Activated T-helper 17 cell treated with anti-CD3 and anti-CD28 coated beads, Interleukin-2, amount 50 U/mL, for 72 hours (primary cell): ENCODE measurements around the gene DUSP14. TPM values are rescaled to one million over a fixed set of nuclear protein-coding genes. Genes with fewer than 3 reads are reported as not detected.
A peak's percentile ranks its signal among the peaks of the same experiment; 100 is the strongest.

Source experiments
- ATAC-seq: fragments of 150-1000 bp; cut with Tn5 transposase; replicated peaks from 2 replicates; pipeline ENCODE4 v1.10.0; 2021; ENCODE audit warnings: mild to moderate bottlenecking, moderate library complexity
- H3K27ac Mint-ChIP-seq: one replicate; pipeline ENCODE4 v1.8.0; 2022; ENCODE audit warnings: mixed read lengths
- H3K27me3 Mint-ChIP-seq: one replicate; pipeline ENCODE4 v1.8.0; 2022; ENCODE audit warnings: mixed read lengths
- H3K36me3 Mint-ChIP-seq: one replicate; pipeline ENCODE4 v1.8.0; 2022; ENCODE audit warnings: low read depth, mild to moderate bottlenecking, mixed read lengths
- H3K4me1 Mint-ChIP-seq: one replicate; pipeline ENCODE4 v1.8.0; 2022; ENCODE audit warnings: mixed read lengths
- H3K4me3 Mint-ChIP-seq: one replicate; pipeline ENCODE4 v1.8.0; 2022; ENCODE audit warnings: mild to moderate bottlenecking, mixed read lengths
- H3K9me3 Mint-ChIP-seq: one replicate; pipeline ENCODE4 v1.8.0; 2022; ENCODE audit warnings: mixed read lengths
- total RNA-seq, 2 donors: library from RNA; stranded (reverse); gene quantifications; one replicate each; pipeline ENCODE4 v1.2.3, GENCODE V29; 2022

The DUSP14 gene
- total RNA-seq, 2 donors from 2014 or later = 13.7 to 20.1 TPM

DNA sequence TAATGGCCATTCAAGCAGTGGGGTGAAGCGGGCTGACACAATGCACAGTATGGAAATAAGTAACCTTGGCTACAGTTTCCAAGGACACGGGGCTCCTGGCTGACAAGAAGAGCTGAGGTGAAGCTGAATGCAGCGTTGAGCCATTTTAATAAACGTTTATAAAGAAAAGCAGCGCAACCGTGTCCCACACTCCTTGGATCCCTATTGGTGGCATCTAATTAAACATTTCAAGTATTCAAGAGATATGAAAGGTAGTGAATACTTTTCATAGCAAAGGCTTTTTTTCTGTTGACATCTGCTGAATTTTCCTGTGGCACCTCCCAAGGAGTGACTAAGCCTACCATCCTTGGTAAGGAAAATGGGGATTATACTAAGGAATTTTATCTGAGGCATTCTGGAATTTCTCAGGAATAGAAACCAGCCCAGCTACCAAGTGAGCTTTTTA lies 26.5 kb downstream of the DUSP14 start:
- H3K4me3 Mint-ChIP-seq = no peak overlapping the region
- H3K27ac Mint-ChIP-seq = no peak overlapping the region
- peaks cover 93% of the 10 kb centered on the region for H3K36me3 Mint-ChIP-seq
- H3K9me3 Mint-ChIP-seq = no peaks in the 10 kb centered on the region
- no peaks in the 10 kb centered on the region for H3K27me3 Mint-ChIP-seq
- H3K4me1 Mint-ChIP-seq = peaks cover 3% of the 10 kb centered on the region
- no peak for ATAC-seq

- Mint-ChIP-seq H3K4me1 (peaks cover 3% of the 10 kb centered on the region), H3K36me3 (peaks cover 90% of the 10 kb centered on the region), H3K9me3 (no peaks in the 10 kb centered on the region), H3K27me3 (no peaks in the 10 kb centered on the region), H3K27ac (peak overlapping the region; percentile 54), H3K4me3 (no peak overlapping the region)
- no peak for ATAC-seq
Measured at GRCh38 chr17:37517881-37518280, 28.2 kb downstream of the DUSP14 start.

GRCh38 chr17:37518826-37519225 lies 29.1 kb downstream of the DUSP14 start:
- Mint-ChIP-seq H3K27ac (peak overlapping the region; percentile 36), H3K27me3 (no peaks in the 10 kb centered on the region)

DNA sequence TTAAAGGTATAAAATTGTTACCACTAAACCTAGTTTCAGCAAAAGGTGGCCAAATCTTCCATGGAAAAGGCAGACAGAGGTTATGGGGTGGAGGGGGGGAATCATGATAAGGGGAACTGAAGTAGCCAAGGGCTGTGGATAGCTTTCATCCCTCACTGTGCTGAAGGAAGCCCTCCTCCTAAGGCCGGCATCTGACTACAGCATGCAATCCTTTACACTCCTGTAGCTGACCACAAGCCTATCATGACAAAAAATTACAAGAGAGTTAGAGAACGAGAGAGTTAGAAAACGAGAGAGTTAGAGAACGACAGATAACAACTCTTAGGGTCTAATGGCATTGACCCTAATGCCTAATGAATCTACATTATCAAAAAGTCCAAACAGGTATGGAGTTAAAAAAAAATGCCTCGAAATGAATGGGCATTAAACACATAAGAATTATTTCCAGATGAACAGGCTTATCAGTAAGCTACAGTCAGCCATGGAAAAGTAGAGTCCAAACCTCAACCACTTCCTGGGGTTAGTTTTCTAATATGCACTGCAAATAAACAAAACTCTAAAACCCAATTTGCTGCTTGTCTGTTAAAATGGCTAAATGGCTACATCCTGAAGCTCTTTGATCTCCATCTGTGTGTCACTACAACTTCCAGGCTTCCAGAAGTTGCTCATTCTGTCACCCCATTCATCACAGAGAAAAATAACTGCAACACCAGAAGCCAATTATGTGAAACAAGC lies 29.7 kb downstream of the DUSP14 start:
- Mint-ChIP-seq H3K4me1 (peaks cover 3% of the 10 kb centered on the region), H3K27ac (peak overlapping the region; percentile 67), H3K9me3 (no peaks in the 10 kb centered on the region), H3K27me3 (no peaks in the 10 kb centered on the region), H3K4me3 (no peak overlapping the region), H3K36me3 (peaks cover 90% of the 10 kb centered on the region)
- ATAC-seq = no peak

More at GRCh38 chr17:37518826-37519225, 29.1 kb downstream of the DUSP14 start:
- Mint-ChIP-seq H3K36me3 (peaks cover 88% of the 10 kb centered on the region), H3K4me1 (peaks cover 3% of the 10 kb centered on the region), H3K9me3 (no peaks in the 10 kb centered on the region), H3K4me3 (no peak overlapping the region)
- ATAC-seq = no peak

- no peaks in the 10 kb centered on the region for H3K27me3 Mint-ChIP-seq
- peak overlapping the region; percentile 67 for H3K27ac Mint-ChIP-seq
- H3K4me1 Mint-ChIP-seq = peaks cover 3% of the 10 kb centered on the region
- no peak overlapping the region for H3K4me3 Mint-ChIP-seq
- peaks cover 90% of the 10 kb centered on the region for H3K36me3 Mint-ChIP-seq
- H3K9me3 Mint-ChIP-seq = no peaks in the 10 kb centered on the region
- no peak for ATAC-seq
Measured at GRCh38 chr17:37520174-37520573, 30.5 kb downstream of the DUSP14 start.

GRCh38 chr17:37521821-37522220 lies 32.1 kb downstream of the DUSP14 start:
- Mint-ChIP-seq H3K4me3 (no peak overlapping the region), H3K27ac (peak overlapping the region; percentile 53), H3K27me3 (no peaks in the 10 kb centered on the region), H3K36me3 (peaks cover 90% of the 10 kb centered on the region), H3K4me1 (peaks cover 3% of the 10 kb centered on the region), H3K9me3 (no peaks in the 10 kb centered on the region)
- ATAC-seq = no peak

GRCh38 chr17:37523715-37524219 lies 34.1 kb downstream of the DUSP14 start:
- H3K4me3 Mint-ChIP-seq = no peak overlapping the region
- no peak for ATAC-seq
- H3K9me3 Mint-ChIP-seq = no peaks in the 10 kb centered on the region
- peaks cover 3% of the 10 kb centered on the region for H3K4me1 Mint-ChIP-seq
- H3K27me3 Mint-ChIP-seq = no peaks in the 10 kb centered on the region
- H3K27ac Mint-ChIP-seq = peak overlapping the region; percentile 44
- peaks cover 90% of the 10 kb centered on the region for H3K36me3 Mint-ChIP-seq

GRCh38 chr17:37527249-37527851 lies 37.7 kb downstream of the DUSP14 start:
- ATAC-seq = peak; percentile 71
- Mint-ChIP-seq H3K27me3 (no peaks in the 10 kb centered on the region), H3K36me3 (peaks cover 92% of the 10 kb centered on the region), H3K27ac (no peak overlapping the region), H3K4me1 (no peaks in the 10 kb centered on the region), H3K4me3 (no peak overlapping the region), H3K9me3 (no peaks in the 10 kb centered on the region)

GRCh38 chr17:37530420-37530819 lies 40.7 kb downstream of the DUSP14 start:
- peaks cover 91% of the 10 kb centered on the region for H3K36me3 Mint-ChIP-seq
- H3K27me3 Mint-ChIP-seq = no peaks in the 10 kb centered on the region
- H3K4me3 Mint-ChIP-seq = no peak overlapping the region
- H3K4me1 Mint-ChIP-seq = no peaks in the 10 kb centered on the region
- no peaks in the 10 kb centered on the region for H3K9me3 Mint-ChIP-seq
- no peak for ATAC-seq
- H3K27ac Mint-ChIP-seq = peak overlapping the region; percentile 30

DNA sequence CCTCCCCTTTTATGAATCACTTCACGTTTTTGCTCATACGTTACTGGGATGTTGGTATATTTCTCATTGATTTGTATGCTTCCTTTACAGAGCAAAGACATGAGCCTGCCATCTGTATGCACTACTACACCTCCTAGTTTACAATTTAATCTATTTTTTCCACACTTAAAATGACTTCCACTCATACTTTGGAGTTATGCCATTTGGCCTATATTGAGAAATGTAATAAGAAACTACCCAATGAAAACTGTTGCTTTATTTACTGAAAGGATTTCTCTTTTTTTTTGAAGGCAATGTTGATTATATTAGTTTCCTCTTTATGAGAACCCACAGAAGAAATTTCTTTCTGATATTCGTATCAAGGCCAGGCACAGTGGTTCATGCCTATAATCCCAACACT lies 43.1 kb downstream of the DUSP14 start:
- H3K4me3 Mint-ChIP-seq = no peak overlapping the region
- no peaks in the 10 kb centered on the region for H3K27me3 Mint-ChIP-seq
- no peaks in the 10 kb centered on the region for H3K9me3 Mint-ChIP-seq
- H3K4me1 Mint-ChIP-seq = no peaks in the 10 kb centered on the region
- ATAC-seq = no peak
- H3K27ac Mint-ChIP-seq = no peak overlapping the region
- H3K36me3 Mint-ChIP-seq = peaks cover 92% of the 10 kb centered on the region

DNA sequence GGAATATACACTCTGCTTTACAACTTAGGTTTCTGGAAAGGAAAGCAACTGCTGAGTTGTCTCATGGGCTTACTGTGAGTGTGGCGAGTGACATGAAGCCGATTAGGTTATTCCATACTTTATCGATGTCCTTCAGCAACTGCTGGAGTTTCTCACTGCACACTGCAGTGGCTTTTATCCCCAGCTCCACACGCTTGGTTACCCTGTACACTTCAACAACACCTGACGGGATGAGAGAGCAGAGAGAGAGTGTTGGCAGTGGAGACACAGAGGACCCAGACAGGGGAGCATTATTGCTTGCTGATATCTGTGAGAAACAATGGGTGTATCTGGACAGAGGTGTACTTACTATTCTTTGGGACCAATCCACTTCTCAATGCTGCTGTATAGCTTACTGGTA lies 46.2 kb downstream of the DUSP14 start:
- Mint-ChIP-seq H3K9me3 (no peaks in the 10 kb centered on the region), H3K4me3 (no peak overlapping the region), H3K4me1 (no peaks in the 10 kb centered on the region), H3K36me3 (peaks cover 92% of the 10 kb centered on the region), H3K27ac (no peak overlapping the region), H3K27me3 (no peaks in the 10 kb centered on the region)
- ATAC-seq = no peak

GRCh38 chr17:37538981-37539659 lies 49.4 kb downstream of the DUSP14 start:
- ATAC-seq = no peak
- Mint-ChIP-seq H3K9me3 (no peaks in the 10 kb centered on the region), H3K4me1 (no peaks in the 10 kb centered on the region), H3K27ac (no peak overlapping the region), H3K36me3 (peaks cover 99% of the 10 kb centered on the region), H3K27me3 (no peaks in the 10 kb centered on the region), H3K4me3 (no peak overlapping the region)

GRCh38 chr17:37541880-37542660 lies 52.4 kb downstream of the DUSP14 start:
- no peak for ATAC-seq

GRCh38 chr17:37543637-37544052 lies 54.0 kb downstream of the DUSP14 start:
- H3K27ac Mint-ChIP-seq = peak overlapping the region; percentile 61
- H3K27me3 Mint-ChIP-seq = no peaks in the 10 kb centered on the region
- peak; percentile 92 for ATAC-seq
- H3K4me1 Mint-ChIP-seq = no peaks in the 10 kb centered on the region
- H3K36me3 Mint-ChIP-seq = peaks cover 94% of the 10 kb centered on the region
- no peaks in the 10 kb centered on the region for H3K9me3 Mint-ChIP-seq
- no peak overlapping the region for H3K4me3 Mint-ChIP-seq

More at GRCh38 chr17:37541880-37542660, 52.4 kb downstream of the DUSP14 start:
- H3K4me3 Mint-ChIP-seq = no peak overlapping the region
- no peaks in the 10 kb centered on the region for H3K27me3 Mint-ChIP-seq
- H3K9me3 Mint-ChIP-seq = no peaks in the 10 kb centered on the region
- H3K4me1 Mint-ChIP-seq = no peaks in the 10 kb centered on the region
- peak overlapping the region; percentile 63 for H3K27ac Mint-ChIP-seq
- H3K36me3 Mint-ChIP-seq = peaks cover 95% of the 10 kb centered on the region
